ENCODE data around the gene P2RY10.

The P2RY10 gene

DNA sequence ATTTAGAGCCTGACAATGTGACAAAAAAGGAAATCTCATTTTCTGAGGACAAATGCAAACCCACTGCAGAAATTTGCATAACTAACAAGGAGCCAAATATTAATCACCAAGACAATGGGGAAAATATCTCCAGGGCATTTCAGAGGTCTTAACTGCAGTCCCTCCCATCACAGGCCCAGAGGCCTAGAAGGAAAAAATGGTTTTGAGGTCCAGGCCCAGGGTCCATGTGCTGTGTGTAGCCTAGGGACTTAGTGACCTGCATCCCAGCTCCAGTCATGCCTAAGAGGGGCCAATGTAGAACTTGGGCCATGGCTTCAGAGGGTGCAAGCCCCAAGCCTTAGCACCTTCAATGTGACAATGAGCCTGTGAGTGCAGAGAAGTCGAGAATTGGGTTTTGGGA lies 44.2 kb downstream of the P2RY10 start:
- TF ChIP-seq TEAD4 (IDR thresholded peaks at IDR 0.05) (no peak), EP300 (IDR thresholded peaks at IDR 0.05; ENCODE audit: borderline replicate concordance) (no peak), ZBTB7A (IDR thresholded peaks at IDR 0.05; ENCODE audit: low read depth) (no peak), CREB1 (IDR thresholded peaks at IDR 0.05; ENCODE audit: low read depth) (no peak), CEBPB (IDR thresholded peaks at IDR 0.05) (no peak), TAF1 (IDR thresholded peaks at IDR 0.05; ENCODE audit: low read depth) (no peak)

DNA sequence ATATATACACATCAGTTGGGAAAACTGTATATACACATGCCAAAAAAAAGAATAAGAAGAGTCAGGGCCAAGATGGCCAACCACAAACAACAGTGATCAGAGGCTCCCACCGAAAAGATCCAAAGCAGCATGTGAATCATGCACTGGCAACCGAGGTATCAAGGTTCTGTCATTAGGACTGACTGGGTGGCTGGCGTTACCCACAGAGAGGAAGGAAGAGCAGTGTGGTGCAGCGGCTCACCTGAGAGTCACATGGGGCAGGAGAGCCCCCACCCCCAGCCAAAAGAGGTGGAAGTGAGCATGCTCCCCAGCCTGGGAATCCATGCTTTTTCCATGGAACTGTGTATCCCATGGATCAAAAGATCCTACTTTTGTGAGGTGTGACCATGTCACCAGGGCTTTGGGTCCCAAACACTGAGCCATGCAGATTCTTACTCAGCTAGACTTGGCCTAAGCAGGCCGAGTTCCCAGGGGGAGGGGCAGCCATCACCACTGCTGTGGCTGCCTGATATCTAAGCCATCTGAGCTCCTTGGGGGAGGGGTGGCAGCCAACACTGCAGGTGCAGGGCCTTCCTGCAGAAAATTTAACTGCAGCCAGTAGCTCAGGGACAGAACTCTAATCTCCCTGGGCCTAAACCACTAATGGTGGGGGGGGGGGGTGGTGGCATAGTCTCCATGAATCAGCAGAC lies 52.8 kb downstream of the P2RY10 start:
- TF ChIP-seq TAF1 (IDR thresholded peaks at IDR 0.05; ENCODE audit: low read depth) (no peak), FOXM1 (IDR thresholded peaks at IDR 0.05; ENCODE audit: borderline replicate concordance, low read depth) (no peak), EP300 (IDR thresholded peaks at IDR 0.05; ENCODE audit: borderline replicate concordance) (no peak), TEAD4 (IDR thresholded peaks at IDR 0.05) (no peak), CREB1 (IDR thresholded peaks at IDR 0.05; ENCODE audit: low read depth) (no peak), TCF12 (IDR thresholded peaks at IDR 0.05; ENCODE audit: low read depth) (no peak), YY1 (IDR thresholded peaks at IDR 0.05; ENCODE audit: low read depth) (no peak)
- TF ChIP-seq, protein P1, sequence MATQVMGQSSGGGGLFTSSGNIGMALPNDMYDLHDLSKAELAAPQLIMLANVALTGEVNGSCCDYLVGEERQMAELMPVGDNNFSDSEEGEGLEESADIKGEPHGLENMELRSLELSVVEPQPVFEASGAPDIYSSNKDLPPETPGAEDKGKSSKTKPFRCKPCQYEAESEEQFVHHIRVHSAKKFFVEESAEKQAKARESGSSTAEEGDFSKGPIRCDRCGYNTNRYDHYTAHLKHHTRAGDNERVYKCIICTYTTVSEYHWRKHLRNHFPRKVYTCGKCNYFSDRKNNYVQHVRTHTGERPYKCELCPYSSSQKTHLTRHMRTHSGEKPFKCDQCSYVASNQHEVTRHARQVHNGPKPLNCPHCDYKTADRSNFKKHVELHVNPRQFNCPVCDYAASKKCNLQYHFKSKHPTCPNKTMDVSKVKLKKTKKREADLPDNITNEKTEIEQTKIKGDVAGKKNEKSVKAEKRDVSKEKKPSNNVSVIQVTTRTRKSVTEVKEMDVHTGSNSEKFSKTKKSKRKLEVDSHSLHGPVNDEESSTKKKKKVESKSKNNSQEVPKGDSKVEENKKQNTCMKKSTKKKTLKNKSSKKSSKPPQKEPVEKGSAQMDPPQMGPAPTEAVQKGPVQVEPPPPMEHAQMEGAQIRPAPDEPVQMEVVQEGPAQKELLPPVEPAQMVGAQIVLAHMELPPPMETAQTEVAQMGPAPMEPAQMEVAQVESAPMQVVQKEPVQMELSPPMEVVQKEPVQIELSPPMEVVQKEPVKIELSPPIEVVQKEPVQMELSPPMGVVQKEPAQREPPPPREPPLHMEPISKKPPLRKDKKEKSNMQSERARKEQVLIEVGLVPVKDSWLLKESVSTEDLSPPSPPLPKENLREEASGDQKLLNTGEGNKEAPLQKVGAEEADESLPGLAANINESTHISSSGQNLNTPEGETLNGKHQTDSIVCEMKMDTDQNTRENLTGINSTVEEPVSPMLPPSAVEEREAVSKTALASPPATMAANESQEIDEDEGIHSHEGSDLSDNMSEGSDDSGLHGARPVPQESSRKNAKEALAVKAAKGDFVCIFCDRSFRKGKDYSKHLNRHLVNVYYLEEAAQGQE (IDR thresholded peaks at IDR 0.05; ENCODE audit: low read depth), result no peak

Data from Ishikawa (cell line).